ENCODE data around the gene CDC16.

CDC16 gene

DNA sequence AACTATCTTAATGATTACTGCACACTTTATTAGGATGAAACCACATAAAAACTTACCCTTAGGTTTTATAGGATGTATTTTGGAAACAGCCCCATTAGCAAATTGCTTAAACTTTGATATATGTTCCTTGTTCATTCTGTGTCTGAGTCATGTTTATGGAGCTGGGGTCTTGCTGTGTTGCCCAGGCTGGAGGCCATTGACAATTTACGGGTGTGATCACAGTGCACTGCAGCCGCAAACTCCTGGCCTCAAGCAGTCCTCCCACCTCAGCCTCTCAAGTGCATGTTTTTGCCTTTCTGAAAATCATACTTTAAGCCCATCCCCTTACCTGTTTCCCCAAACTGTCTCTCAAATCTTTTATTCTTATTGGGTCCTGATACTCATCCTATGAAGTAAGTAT is 74.4 kb downstream of the CDC16 start:
- H3K27ac ChIP-seq = no peak overlapping the region
- POLR2A ChIA-PET (ENCODE audit: low non-redundant PET) = no interaction called here
- CTCF ChIA-PET = interaction anchor here (0.6 kb wide), 1 partner anchor 735 kb away, joined by 3 read pairs; no protein-coding TSS in a partner anchor
- TF ChIP-seq, protein P1, sequence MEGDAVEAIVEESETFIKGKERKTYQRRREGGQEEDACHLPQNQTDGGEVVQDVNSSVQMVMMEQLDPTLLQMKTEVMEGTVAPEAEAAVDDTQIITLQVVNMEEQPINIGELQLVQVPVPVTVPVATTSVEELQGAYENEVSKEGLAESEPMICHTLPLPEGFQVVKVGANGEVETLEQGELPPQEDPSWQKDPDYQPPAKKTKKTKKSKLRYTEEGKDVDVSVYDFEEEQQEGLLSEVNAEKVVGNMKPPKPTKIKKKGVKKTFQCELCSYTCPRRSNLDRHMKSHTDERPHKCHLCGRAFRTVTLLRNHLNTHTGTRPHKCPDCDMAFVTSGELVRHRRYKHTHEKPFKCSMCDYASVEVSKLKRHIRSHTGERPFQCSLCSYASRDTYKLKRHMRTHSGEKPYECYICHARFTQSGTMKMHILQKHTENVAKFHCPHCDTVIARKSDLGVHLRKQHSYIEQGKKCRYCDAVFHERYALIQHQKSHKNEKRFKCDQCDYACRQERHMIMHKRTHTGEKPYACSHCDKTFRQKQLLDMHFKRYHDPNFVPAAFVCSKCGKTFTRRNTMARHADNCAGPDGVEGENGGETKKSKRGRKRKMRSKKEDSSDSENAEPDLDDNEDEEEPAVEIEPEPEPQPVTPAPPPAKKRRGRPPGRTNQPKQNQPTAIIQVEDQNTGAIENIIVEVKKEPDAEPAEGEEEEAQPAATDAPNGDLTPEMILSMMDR (conservative IDR thresholded peaks at IDR 0.05; ENCODE audit: low read depth) = no peak
- no peak for DNase-seq (ENCODE audit: low spot score)

DNA sequence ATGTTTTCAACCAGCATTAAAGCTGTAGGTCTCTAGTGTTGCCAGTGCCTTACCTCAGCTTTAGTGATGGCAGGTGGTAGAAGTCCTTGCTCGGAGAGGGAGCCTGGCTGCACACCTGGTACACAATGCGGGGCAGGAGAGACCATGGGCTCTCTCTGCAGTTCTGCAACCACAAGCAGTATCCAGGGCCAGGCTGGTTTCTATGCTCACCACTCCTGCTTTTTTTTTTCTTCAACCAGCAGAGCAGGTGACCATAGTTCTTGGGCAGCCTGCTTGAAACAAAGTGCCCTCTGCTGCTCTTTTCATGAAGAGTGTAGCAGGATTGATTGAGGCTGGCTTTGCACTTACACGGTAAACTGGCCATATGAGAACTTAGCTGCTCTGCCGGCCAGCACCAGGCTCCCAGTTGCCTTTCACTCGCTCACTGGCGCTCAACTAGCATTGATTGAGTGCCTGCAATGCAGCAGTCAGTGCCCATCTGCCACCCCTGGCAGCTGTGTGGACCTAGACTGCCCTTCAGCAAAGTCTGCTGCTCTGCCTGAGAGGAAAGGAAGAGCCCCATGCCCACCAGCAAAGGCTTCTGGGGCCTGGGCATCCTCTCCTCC is 75.2 kb downstream of the CDC16 start:
- DNase-seq (ENCODE audit: low spot score) = no peak
- CTCF ChIA-PET = no interaction called here
- TF ChIP-seq, protein P1 (conservative IDR thresholded peaks at IDR 0.05; ENCODE audit: low read depth) = no peak
- POLR2A ChIA-PET (ENCODE audit: low non-redundant PET) = no interaction called here
- H3K27ac ChIP-seq = no peak overlapping the region

DNA sequence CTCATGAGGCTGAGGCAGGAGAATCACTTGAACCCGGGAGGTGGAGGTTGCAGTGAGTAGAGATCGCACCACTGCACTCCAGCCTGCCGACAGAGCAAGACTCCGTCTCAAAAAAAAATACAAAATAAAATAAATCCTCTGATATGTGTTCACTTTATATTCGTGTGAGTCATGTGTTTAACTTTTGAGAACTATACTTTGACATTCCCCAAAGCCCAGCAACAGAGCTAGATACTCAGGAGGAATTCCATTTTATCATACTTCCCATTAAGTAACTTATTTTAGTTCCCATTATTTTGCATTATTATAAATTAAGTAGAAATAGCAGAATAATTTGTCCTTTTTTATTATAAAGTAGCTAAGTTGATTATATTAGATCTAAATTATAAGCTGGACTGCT is 76.3 kb downstream of the CDC16 start:
- CTCF ChIA-PET = interaction anchor here (0.7 kb wide), 1 partner anchor 75 kb away, joined by 3 read pairs; no protein-coding TSS in a partner anchor
- no peak for DNase-seq (ENCODE audit: low spot score)
- TF ChIP-seq, protein P1 (conservative IDR thresholded peaks at IDR 0.05; ENCODE audit: low read depth) = no peak
- POLR2A ChIA-PET (ENCODE audit: low non-redundant PET) = no interaction called here
- H3K27ac ChIP-seq = no peak overlapping the region

DNA sequence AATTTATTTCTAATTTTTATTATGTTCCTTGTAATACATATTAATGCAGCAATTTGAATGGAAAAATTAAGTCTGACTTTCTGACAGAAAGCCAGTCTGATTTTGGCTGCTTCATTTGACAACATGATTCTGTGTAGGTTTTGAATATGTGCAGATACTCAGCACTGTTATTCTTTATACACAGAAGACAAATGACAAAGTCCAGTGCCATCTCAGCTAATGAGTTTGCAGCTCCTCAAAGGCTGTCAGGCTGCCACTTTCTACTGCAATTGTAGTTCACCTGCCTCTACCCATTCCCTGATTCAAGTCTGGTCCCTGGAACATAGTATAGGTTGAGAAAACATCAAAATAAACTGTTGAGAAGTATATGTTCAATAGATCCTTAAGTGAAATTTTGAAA is 76.7 kb downstream of the CDC16 start:
- no peak overlapping the region for H3K27ac ChIP-seq
- DNase-seq (ENCODE audit: low spot score) = no peak
- ChIA-PET CTCF (interaction anchor here (0.7 kb wide), 1 partner anchor 76 kb away, joined by 3 read pairs; no protein-coding TSS in a partner anchor), POLR2A (ENCODE audit: low non-redundant PET) (no interaction called here)
- TF ChIP-seq, protein P1 (conservative IDR thresholded peaks at IDR 0.05; ENCODE audit: low read depth) = no peak

DNA sequence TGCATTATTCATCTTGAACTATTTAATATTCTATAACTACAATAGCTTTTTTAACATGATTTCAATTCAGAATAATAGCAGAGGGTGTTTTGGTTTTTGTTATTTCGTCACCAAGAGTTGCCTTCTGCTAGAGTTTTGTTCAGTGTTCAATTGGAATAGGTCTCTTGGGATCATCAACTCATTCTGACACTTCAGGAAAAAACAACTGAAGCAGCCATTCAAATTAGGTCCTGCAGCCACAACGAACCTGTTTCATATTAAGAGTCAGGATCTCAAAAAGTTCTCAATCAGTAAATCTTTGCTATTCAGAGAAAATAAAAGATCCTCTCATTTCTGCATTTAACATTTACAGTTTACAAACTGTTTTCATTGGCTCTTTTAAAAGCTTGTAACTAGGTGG is 77.2 kb downstream of the CDC16 start:
- DNase-seq (ENCODE audit: low spot score) = no peak
- POLR2A ChIA-PET (ENCODE audit: low non-redundant PET) = no interaction called here
- no peak overlapping the region for H3K27ac ChIP-seq
- TF ChIP-seq, protein P1 (conservative IDR thresholded peaks at IDR 0.05; ENCODE audit: low read depth) = no peak
- CTCF ChIA-PET = no interaction called here

DNA sequence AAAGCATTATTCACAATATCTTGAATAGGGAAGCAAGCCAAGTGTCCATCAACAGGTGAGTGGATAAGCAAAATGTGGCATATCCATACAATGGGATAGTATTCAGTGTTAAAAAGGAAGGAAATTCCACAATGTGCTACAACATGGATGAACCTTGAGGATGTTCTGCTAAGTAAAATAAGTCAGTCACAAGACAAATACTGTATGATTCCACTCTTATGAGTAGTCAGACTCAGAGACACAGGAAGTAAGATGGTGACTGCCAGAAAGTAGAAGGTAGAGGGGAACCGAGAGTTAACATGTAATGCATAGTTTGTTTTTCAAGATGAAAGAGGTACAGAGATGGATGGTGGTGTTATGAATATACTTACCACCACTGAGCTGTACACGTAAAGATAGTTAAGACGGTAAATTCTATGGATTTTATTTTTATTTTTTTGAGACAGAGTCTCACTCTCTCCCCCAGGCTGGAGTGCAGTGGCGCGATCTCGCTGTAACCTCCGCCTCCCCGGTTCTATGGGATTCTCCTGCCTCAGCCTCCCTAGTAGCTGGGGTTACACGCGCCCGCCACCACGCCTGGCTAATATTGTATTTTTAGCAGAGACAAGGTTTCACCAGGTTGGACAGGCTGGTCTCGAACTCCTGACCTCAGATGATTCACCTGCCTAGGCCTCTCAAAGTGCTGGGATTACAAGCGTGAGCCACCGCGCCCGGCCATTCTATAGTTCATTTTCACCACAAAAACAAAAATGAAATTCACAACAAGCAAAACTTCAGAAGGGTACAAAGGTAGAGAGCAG is 78.6 kb downstream of the CDC16 start:
- peak overlapping the region; percentile 93 for H3K27ac ChIP-seq
- ChIA-PET POLR2A (ENCODE audit: low non-redundant PET) (interaction anchor here (0.6 to 0.7 kb wide), 2 partner anchors 32 to 411 kb away, joined by 7 to 12 read pairs; partner anchors contain the start of gene UPF3A), CTCF (no interaction called here)
- DNase-seq (ENCODE audit: low spot score) = no peak
- TF ChIP-seq, protein P1 (conservative IDR thresholded peaks at IDR 0.05; ENCODE audit: low read depth) = no peak

Measured in RWPE1 (cell line).